ENCODE measurements around the gene ADH7.

- TF ChIP-seq, protein P1, sequence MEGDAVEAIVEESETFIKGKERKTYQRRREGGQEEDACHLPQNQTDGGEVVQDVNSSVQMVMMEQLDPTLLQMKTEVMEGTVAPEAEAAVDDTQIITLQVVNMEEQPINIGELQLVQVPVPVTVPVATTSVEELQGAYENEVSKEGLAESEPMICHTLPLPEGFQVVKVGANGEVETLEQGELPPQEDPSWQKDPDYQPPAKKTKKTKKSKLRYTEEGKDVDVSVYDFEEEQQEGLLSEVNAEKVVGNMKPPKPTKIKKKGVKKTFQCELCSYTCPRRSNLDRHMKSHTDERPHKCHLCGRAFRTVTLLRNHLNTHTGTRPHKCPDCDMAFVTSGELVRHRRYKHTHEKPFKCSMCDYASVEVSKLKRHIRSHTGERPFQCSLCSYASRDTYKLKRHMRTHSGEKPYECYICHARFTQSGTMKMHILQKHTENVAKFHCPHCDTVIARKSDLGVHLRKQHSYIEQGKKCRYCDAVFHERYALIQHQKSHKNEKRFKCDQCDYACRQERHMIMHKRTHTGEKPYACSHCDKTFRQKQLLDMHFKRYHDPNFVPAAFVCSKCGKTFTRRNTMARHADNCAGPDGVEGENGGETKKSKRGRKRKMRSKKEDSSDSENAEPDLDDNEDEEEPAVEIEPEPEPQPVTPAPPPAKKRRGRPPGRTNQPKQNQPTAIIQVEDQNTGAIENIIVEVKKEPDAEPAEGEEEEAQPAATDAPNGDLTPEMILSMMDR (conservative IDR thresholded peaks at IDR 0.05; ENCODE audit: low read depth, low read length), result no peak
- no peak for TF ChIP-seq EZH2 (IDR thresholded peaks at IDR 0.05; ENCODE audit: borderline replicate concordance, low read depth, low read length, poor library complexity, severe bottlenecking)
Observed at GRCh38 chr4:99395595-99396364, 39.4 kb downstream of the ADH7 start.

Measured in A673 (cell line).